SU-DHL-6 (cell line): Measurements from ENCODE around the gene ZNF438.

Experiments
- H2AFZ ChIP-seq: fragments of 200-600 bp; sonication (generic); 2 replicates; pipeline ENCODE4 v1.6.1; 2014; ENCODE audit warnings: low read depth, mild to moderate bottlenecking, moderate library complexity, mixed read lengths, antibody characterized with exemption, low read length; ENCODE audit not compliant: severe bottlenecking
- H3F3A ChIP-seq: fragments of 200-600 bp; shearing (Covaris generic); 2 replicates; pipeline ENCODE4 v1.6.0; 2016; ENCODE audit warnings: antibody characterized with exemption, mild to moderate bottlenecking; ENCODE audit not compliant: insufficient read depth
- H3K27ac ChIP-seq: fragments of 200-600 bp; sonication (generic); 2 replicates; pipeline ENCODE4 v1.5.1; 2016; ENCODE audit warnings: low read depth, mild to moderate bottlenecking, low read length, moderate library complexity, mixed read lengths
- H3K27me3 ChIP-seq: fragments of 200-600 bp; sonication (generic), shearing (Covaris generic); 2 replicates; pipeline ENCODE4 v1.6.0; 2014; ENCODE audit warnings: mild to moderate bottlenecking, low read length
- H3K36me3 ChIP-seq: fragments of 200-600 bp; sonication (generic); 2 replicates; pipeline ENCODE4 v1.6.1; 2014; ENCODE audit warnings: mild to moderate bottlenecking, low read length, mixed read lengths
- H3K4me2 ChIP-seq: fragments of 300-600, 200-600 bp; shearing (Covaris generic), sonication (generic); 2 replicates; pipeline ENCODE4 v1.6.0; 2014; ENCODE audit warnings: low read length, low read depth, mild to moderate bottlenecking; ENCODE audit not compliant: poor library complexity, severe bottlenecking
- H3K4me3 ChIP-seq: fragments of 200-600 bp; sonication (generic); 2 replicates; pipeline ENCODE4 v1.5.1; 2014; ENCODE audit warnings: antibody characterized with exemption, low read length, mild to moderate bottlenecking, mixed read lengths; ENCODE audit not compliant: insufficient read depth, poor library complexity, severe bottlenecking
- H3K79me2 ChIP-seq: fragments of 200-600 bp; sonication (generic); 2 replicates; pipeline ENCODE4 v1.6.1; 2014; ENCODE audit warnings: mild to moderate bottlenecking, low read length, moderate library complexity; ENCODE audit not compliant: insufficient read depth
- H3K9ac ChIP-seq: fragments of 200-600 bp; sonication (generic); 2 replicates; pipeline ENCODE4 v1.7.0; 2014; ENCODE audit warnings: mild to moderate bottlenecking, low read length
- H3K9me2 ChIP-seq: fragments of 200-600 bp; sonication (generic); replicated peaks from 2 replicates; pipeline ENCODE4 v1.6.1; 2014; ENCODE audit warnings: low read length; ENCODE audit not compliant: insufficient read depth
- H3K9me3 ChIP-seq: fragments of 200-600 bp; sonication (generic); 2 replicates; pipeline ENCODE4 v1.6.1; 2014; ENCODE audit warnings: low read length, mixed read lengths; ENCODE audit not compliant: insufficient read depth
- H4K20me1 ChIP-seq: fragments of 200-600 bp; sonication (generic); 2 replicates; pipeline ENCODE4 v1.6.1; 2014; ENCODE audit warnings: low read depth, mild to moderate bottlenecking, antibody characterized with exemption, low read length, moderate library complexity, mixed read lengths
- EZH2phosphoT487 ChIP-seq: fragments of 200-600 bp; sonication (generic), shearing (Covaris generic); conservative IDR thresholded peaks from 2 replicates; pipeline ENCODE4 v1.6.1; 2018; ENCODE audit warnings: mild to moderate bottlenecking, antibody characterized with exemption, low read length, moderate library complexity, mixed read lengths
- TF ChIP-seq, protein P1 (sequence below): fragments of 200-600 bp; sonication (generic); IDR thresholded peaks from one replicate; pipeline ENCODE4 v1.5.1; 2017; ENCODE audit warnings: antibody characterized with exemption, mild to moderate bottlenecking, low read length, moderate library complexity; ENCODE audit not compliant: insufficient read depth, poor library complexity, severe bottlenecking

The ZNF438 gene

DNA sequence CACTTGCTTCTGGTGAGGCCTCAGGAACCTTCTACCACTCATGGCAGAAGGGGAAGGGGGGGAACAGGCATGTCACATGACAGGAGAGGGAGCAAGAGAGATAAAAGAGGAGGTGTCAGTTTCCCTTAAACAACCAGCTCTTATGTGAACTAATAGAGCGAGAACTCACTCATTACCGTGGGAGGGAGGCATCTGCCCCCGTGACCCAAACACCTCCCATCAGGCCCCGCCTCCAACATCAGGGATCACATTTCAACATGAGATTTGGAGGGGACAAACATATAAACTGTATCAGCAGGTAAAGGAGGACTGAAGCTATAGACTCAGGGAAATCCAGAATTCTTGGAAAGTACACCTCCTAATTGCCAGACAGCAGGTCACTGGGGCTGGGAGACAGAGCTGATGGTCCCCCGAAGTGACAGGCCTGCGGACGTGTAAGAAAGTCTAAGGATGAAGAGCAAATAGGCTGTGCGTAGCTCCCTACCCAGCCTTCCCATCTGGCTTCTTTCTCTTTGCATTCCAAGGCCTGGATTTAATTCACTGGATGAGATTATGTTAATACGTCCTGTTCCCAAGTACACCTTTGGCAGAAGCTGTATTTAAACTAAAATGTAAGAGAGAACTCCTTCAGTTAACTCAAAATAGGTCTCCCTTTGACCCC lies 215.4 kb downstream of the ZNF438 start:
- H3F3A ChIP-seq, result no peaks in the 10 kb centered on the region
- no peak overlapping the region for H3K4me3 ChIP-seq
- no peaks in the 10 kb centered on the region for H3K9me3 ChIP-seq
- no peak overlapping the region for H3K9ac ChIP-seq
- no peaks in the 10 kb centered on the region for H3K27me3 ChIP-seq
- H2AFZ ChIP-seq, result no peak overlapping the region
- no peaks in the 10 kb centered on the region for H3K9me2 ChIP-seq
- no peaks in the 10 kb centered on the region for H4K20me1 ChIP-seq
- H3K4me2 ChIP-seq, result no peak overlapping the region
- TF ChIP-seq, protein P1, sequence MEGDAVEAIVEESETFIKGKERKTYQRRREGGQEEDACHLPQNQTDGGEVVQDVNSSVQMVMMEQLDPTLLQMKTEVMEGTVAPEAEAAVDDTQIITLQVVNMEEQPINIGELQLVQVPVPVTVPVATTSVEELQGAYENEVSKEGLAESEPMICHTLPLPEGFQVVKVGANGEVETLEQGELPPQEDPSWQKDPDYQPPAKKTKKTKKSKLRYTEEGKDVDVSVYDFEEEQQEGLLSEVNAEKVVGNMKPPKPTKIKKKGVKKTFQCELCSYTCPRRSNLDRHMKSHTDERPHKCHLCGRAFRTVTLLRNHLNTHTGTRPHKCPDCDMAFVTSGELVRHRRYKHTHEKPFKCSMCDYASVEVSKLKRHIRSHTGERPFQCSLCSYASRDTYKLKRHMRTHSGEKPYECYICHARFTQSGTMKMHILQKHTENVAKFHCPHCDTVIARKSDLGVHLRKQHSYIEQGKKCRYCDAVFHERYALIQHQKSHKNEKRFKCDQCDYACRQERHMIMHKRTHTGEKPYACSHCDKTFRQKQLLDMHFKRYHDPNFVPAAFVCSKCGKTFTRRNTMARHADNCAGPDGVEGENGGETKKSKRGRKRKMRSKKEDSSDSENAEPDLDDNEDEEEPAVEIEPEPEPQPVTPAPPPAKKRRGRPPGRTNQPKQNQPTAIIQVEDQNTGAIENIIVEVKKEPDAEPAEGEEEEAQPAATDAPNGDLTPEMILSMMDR, result no peak
- no peak for TF ChIP-seq EZH2phosphoT487
- H3K36me3 ChIP-seq, result no peaks in the 10 kb centered on the region
- H3K79me2 ChIP-seq, result no peaks in the 10 kb centered on the region
- H3K27ac ChIP-seq, result no peak overlapping the region

DNA sequence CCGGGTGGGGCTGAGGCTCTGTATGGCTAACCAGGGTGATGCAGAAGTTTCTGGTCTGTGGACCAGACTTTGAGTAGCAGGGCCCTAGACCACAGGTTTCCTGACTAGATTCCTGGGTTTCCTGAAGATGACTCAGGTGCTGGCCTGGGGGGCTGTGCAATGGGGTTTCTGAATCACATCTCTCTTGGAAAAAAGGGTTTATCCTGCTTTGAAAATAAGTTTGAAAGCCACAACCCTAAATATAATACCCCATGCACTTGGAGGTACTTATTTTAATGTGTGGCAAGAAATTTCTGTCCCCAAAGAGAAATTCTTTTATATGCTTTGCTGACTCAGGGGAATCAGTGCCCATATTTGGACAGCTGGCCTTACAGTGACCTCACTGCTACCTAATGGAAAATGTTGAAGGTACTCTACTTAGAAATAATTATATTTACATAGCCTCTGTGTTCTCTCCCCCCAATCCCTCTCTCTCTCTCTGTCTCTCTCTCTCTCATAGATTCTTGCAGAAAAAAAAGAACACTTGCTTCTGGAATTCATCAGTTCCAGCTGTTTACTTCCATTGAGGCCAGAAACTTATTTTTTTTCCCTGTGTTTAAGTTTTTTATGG lies 217.7 kb downstream of the ZNF438 start:
- Histone ChIP-seq H3K27me3 (no peaks in the 10 kb centered on the region), H3K79me2 (no peaks in the 10 kb centered on the region), H3K4me3 (no peak overlapping the region), H3K4me2 (no peak overlapping the region), H3K27ac (no peak overlapping the region), H3F3A (no peaks in the 10 kb centered on the region), H3K9me2 (no peaks in the 10 kb centered on the region), H3K36me3 (no peaks in the 10 kb centered on the region), H3K9ac (no peak overlapping the region), H3K9me3 (no peaks in the 10 kb centered on the region), H2AFZ (no peak overlapping the region), H4K20me1 (no peaks in the 10 kb centered on the region)
- TF ChIP-seq, protein P1, result no peak
- TF ChIP-seq EZH2phosphoT487, result no peak

DNA sequence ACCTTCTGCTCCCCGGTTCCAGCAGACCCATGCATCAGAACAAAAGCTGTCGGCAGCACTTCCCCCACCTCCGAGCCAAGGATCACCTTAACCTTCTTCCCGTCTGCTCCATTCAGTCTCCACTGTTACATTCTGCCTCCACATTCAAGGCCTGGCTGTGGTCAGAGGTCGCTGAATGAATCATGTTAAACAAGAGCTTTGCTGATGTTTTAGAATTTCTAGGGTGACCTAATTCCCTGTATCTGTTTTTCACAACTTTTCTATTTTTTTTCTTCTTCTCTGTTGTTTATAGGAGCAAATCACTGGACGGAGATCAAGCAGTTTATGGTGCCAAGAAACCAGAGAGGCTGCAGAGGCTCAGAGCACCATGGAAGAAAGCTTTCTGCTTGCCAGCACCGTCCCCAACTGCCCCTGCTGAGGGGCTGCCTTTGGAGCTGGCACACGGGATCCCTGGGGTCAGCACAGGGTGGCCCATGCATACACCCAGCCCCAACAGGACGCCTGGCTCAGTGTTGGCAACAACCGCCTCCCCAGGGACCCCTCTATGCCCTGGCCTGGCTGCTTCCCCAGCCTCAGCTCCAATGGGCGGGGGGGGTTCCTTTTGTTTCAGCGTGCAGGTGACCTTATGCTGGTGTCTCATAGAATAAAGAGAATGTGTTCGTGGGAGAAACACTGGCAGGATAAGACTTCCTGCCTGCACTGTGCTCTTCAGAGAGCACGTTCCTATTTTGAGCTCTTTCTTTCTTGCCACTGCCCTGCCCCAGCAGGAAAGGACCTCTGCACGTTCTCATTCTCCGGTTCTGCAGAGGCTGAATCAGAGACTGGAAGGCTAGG lies 219.4 kb downstream of the ZNF438 start:
- Histone ChIP-seq H3K27me3 (no peaks in the 10 kb centered on the region), H3K4me2 (no peak overlapping the region), H3K4me3 (no peak overlapping the region), H3K9me2 (no peaks in the 10 kb centered on the region), H3K79me2 (no peaks in the 10 kb centered on the region), H4K20me1 (no peaks in the 10 kb centered on the region), H3K9ac (no peak overlapping the region), H3K27ac (no peak overlapping the region), H3K9me3 (no peaks in the 10 kb centered on the region), H2AFZ (no peak overlapping the region), H3F3A (no peaks in the 10 kb centered on the region), H3K36me3 (no peaks in the 10 kb centered on the region)
- TF ChIP-seq EZH2phosphoT487, result no peak
- TF ChIP-seq, protein P1, result no peak
